ENCODE results near the gene MTFMT. TPM values are rescaled to one million over a fixed set of nuclear protein-coding genes. Genes with fewer than 3 reads are reported as not detected.

The MTFMT gene
- total RNA-seq, 1 experiment from 2014 or later, result 30.4 TPM

DNA sequence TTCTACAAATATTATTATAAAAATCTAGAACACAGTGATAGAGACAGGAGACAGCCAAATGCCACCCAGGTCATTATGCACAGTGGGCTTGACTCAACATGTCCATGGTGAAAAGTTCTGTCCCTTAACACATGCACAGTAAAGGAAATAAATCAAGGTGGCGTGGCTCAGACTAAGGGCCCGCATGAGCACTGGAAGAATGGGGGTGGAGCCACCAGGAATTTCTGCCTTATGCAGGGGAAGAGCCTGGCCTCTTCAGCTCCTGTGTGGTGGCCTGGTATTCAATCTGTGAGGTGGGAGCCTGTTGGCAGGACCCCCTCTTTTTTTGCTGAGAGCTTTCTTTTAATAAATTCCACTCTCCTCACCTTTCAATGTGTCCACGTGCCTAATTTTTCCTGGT is 22.6 kb downstream of the MTFMT start (continued):
- TF ChIP-seq, protein P1, sequence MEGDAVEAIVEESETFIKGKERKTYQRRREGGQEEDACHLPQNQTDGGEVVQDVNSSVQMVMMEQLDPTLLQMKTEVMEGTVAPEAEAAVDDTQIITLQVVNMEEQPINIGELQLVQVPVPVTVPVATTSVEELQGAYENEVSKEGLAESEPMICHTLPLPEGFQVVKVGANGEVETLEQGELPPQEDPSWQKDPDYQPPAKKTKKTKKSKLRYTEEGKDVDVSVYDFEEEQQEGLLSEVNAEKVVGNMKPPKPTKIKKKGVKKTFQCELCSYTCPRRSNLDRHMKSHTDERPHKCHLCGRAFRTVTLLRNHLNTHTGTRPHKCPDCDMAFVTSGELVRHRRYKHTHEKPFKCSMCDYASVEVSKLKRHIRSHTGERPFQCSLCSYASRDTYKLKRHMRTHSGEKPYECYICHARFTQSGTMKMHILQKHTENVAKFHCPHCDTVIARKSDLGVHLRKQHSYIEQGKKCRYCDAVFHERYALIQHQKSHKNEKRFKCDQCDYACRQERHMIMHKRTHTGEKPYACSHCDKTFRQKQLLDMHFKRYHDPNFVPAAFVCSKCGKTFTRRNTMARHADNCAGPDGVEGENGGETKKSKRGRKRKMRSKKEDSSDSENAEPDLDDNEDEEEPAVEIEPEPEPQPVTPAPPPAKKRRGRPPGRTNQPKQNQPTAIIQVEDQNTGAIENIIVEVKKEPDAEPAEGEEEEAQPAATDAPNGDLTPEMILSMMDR (IDR thresholded peaks at IDR 0.05 in 2 of 3, conservative IDR thresholded peaks at IDR 0.05 in 1 of 3; ENCODE audit: borderline replicate concordance in 1 of 3, insufficient read depth in 1 of 3, low read depth in 2 of 3, low read length in 2 of 3), result no peak

DNA sequence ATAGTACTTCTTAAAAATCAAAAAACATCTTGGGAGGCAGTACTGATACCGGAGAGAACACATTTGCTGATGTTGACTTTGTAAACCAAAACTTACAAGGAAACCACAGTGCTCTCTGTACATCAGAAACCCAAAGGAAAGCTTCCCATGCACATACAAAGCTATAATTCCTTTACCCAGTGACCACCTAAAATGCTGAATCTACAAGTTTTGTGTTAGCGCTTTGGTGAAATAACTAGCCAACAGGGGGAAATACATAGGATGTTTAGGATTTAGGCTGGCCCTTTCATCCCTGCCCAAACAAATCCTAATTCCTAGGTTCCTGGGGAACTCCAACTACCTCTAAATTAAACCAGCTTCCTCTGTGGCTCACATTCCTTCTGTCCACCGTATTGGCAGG is 24.4 kb downstream of the MTFMT start:
- POLR2A ChIA-PET, result no interaction called here
- DNase-seq (ENCODE audit: low read depth, low spot score), result no peak
- no peak overlapping the region for H3K27ac ChIP-seq (ENCODE audit: low read depth, low read length)
- H2AFZ ChIP-seq (ENCODE audit: low read depth, low read length, poor library complexity, severe bottlenecking), result no peak overlapping the region
- peaks cover 7 to 9% of the 10 kb centered on the region in 2 experiments for H3K36me3 ChIP-seq (ENCODE audit: control insufficient read depth in 1 of 2, insufficient read depth in 2 of 2, low read length in 2 of 2)
- H3K79me2 ChIP-seq (ENCODE audit: insufficient read depth, low read length), result no peaks in the 10 kb centered on the region
- ATAC-seq, result no peak
- CTCF ChIA-PET, result no interaction called here
- no peak overlapping the region for H3K4me2 ChIP-seq (ENCODE audit: low read length)
- H3K4me1 ChIP-seq (ENCODE audit: control insufficient read depth in 1 of 2, insufficient read depth in 2 of 2, low read length in 2 of 2), result no peaks in the 10 kb centered on the region
- H3K9ac ChIP-seq (ENCODE audit: low read length), result no peak overlapping the region
- H3K9me3 ChIP-seq (ENCODE audit: control insufficient read depth in 1 of 2, insufficient read depth in 1 of 2, low read depth in 1 of 2, low read length in 2 of 2), result no peaks in the 10 kb centered on the region
- H3K4me3 ChIP-seq (replicated peaks in 1 of 2; ENCODE audit: low read depth in 1 of 2, low read length in 2 of 2), result no peak overlapping the region
- H4K20me1 ChIP-seq (ENCODE audit: insufficient read depth), result no peaks in the 10 kb centered on the region
- intact Hi-C loops (cut with micrococcal nuclease), result no loop called here
- BruUV-seq (replicated peaks), result no TSS peak
- no peaks in the 10 kb centered on the region for H3K9me2 ChIP-seq (ENCODE audit: insufficient read depth)
- no peak for TF ChIP-seq ELF1 (IDR thresholded peaks at IDR 0.05; ENCODE audit: borderline replicate concordance, low read depth)
- TF ChIP-seq POLR2A (IDR thresholded peaks at IDR 0.05; ENCODE audit: borderline replicate concordance, extremely low read depth, insufficient read depth, insufficient read length), result no peak
- no peak for TF ChIP-seq EZH2 (IDR thresholded peaks at IDR 0.05)
- TF ChIP-seq EZH2phosphoT487 (IDR thresholded peaks at IDR 0.05; ENCODE audit: borderline replicate concordance), result no peak
- TF ChIP-seq, protein P1 (IDR thresholded peaks at IDR 0.05 in 2 of 3, conservative IDR thresholded peaks at IDR 0.05 in 1 of 3; ENCODE audit: borderline replicate concordance in 1 of 3, insufficient read depth in 1 of 3, low read depth in 2 of 3, low read length in 2 of 3), result no peak
- TF ChIP-seq ZFX (IDR thresholded peaks at IDR 0.05), result no peak
- H3K27me3 ChIP-seq (ENCODE audit: insufficient read depth, low read length), result no peaks in the 10 kb centered on the region
- RAD21 ChIA-PET (ENCODE audit: low non-redundant PET in 1 of 2, low total read pairs in 2 of 2, uncharacterized antibody in 2 of 2, unreplicated experiment in 2 of 2), result no interaction called here

Measured in HCT116 (cell line).